ENCODE measurements around the gene STIP1. TPM values are rescaled to one million over a fixed set of nuclear protein-coding genes. Genes with fewer than 3 reads are reported as not detected.

Gene STIP1
- total and polyA plus RNA-seq, 9 of the 15 experiments (the other 6 are each of a cell fraction or from before 2014, with no cell fraction given), result 58.1 to 465 (median 346) TPM

GRCh38 chr11:64181506-64182411 is 4.2 kb upstream of the STIP1 start (continued):
- TF ChIP-seq POLR2AphosphoS5 (IDR thresholded peaks at IDR 0.05; ENCODE audit: control insufficient read depth, insufficient read depth, low read depth, low read length), result peak; percentile 82
- TF ChIP-seq ARID3A (IDR thresholded peaks at IDR 0.05; ENCODE audit: borderline replicate concordance, low read depth, low read length), result no peak
- peak in 1 of 2 experiments; percentile 56; a peak in 1 of 4 replicates for TF ChIP-seq SIN3A (IDR thresholded peaks at IDR 0.05; ENCODE audit: borderline replicate concordance in 2 of 2, control insufficient read depth in 1 of 2, low read depth in 2 of 2, low read length in 2 of 2)
- TF ChIP-seq RREB1 (CRISPR knock-in tag; IDR thresholded peaks at IDR 0.05), result no peak
- TF ChIP-seq MTA3 (IDR thresholded peaks at IDR 0.05; ENCODE audit: borderline replicate concordance), result peak; percentile 60; the same call in 1 of the 2 replicates
- no peak for TF ChIP-seq NR4A1 (CRISPR knock-in tag; IDR thresholded peaks at IDR 0.05)
- TF ChIP-seq NR4A1 (tag; IDR thresholded peaks at IDR 0.05), result no peak
- TF ChIP-seq ZZZ3 (IDR thresholded peaks at IDR 0.05), result no peak
- peak; percentile 100 for TF ChIP-seq TOE1 (IDR thresholded peaks at IDR 0.05; ENCODE audit: borderline replicate concordance)
- no peak for TF ChIP-seq TOE1 (CRISPR knock-in tag; IDR thresholded peaks at IDR 0.05; ENCODE audit: borderline replicate concordance, low read depth)
- TF ChIP-seq E4F1 (CRISPR knock-in tag; IDR thresholded peaks at IDR 0.05; ENCODE audit: borderline replicate concordance), result no peak
- peak in 1 of 2 experiments; percentile 80; a peak in 2 of 4 replicates for TF ChIP-seq HDAC1 (IDR thresholded peaks at IDR 0.05)
- peak in 1 of 2 experiments; percentile 79; a peak in 2 of 4 replicates for TF ChIP-seq TEAD1 (CRISPR knock-in tag; IDR thresholded peaks at IDR 0.05)
- peak; percentile 75 for TF ChIP-seq POLR2G (IDR thresholded peaks at IDR 0.05; ENCODE audit: low read depth, low read length)
